Measurements from ENCODE around the gene SWSAP1.

The SWSAP1 gene

DNA sequence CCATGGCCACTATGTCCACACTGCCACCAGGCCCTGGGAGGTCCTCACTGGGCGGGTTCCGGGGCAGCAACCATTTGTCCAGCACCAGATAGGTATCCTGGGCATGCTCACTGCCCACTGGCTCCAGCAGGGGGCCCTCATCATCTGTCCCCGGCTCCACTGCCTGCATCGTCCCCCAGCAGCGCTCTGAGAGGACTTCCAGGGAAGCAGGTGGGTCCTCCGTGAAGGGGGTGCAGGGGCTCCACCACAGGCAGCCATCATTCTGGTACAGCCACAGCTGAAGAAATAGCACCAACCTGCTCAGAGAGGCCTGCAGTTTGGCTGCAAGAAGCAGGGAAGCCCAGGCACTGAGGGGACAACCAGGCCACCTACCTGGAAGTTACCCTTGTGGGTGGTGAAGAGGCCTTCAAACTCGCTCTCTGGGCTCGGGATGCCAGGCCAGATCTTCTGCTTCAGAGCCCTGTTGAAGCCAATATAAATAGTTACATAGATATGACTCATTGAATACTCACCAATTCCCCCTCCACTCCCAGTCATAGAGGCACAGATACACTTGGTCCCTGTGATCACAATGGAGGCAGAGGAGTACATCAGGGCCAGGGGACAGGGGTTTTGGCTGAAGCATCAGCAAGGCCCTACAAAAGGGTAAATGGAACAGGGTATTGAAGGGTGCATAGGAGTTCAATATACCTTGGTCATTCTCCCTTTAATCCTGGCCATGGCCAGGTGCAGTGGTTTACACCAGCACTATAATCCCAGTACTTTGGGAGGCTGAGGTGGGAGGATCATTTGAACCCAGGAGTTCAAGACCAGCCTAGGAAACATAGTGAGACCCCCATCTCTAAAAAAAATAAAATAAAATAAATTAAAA lies 4.1 kb downstream of the SWSAP1 start:
- TF ChIP-seq POLR2A (IDR thresholded peaks at IDR 0.05; ENCODE audit: low read length) (no peak), GATA1 (IDR thresholded peaks at IDR 0.05; ENCODE audit: low read depth, low read length) (no peak)
- peak; percentile 58 to 63 for DNase-seq

GRCh38 chr19:11379269-11379845 lies 4.9 kb downstream of the SWSAP1 start:
- peak in 1 of 2 experiments; percentile 53 for DNase-seq
- peak; percentile 25 for TF ChIP-seq POLR2A (IDR thresholded peaks at IDR 0.05; ENCODE audit: low read length)

DNA sequence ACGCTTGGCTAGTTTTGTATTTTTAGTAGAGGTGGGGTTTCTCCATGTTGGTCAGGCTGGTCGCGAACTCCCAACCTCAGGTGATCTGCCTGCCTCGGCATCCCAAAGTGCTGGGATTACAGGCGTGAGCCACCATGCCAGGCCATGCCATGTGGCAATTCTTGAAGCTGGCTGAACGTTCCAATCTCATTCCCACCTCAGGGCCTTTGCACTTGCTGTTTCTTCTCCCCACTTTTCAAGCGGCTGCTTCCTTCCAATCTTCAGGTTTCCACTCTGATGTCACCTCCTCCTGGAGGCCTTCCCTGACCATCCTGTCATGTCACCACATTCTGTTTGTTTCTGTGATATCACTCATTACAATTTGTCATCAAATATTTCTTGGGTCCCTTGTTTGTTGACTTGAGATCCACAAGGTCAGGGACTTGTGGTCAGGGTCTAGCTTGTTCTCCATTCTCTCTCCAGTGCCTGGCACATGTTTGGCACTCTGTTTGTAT lies 5.4 kb downstream of the SWSAP1 start:
- DNase-seq: no peak
- TF ChIP-seq POLR2A (IDR thresholded peaks at IDR 0.05; ENCODE audit: low read length) (peak; percentile 1), GATA1 (IDR thresholded peaks at IDR 0.05; ENCODE audit: low read depth, low read length) (no peak)

DNA sequence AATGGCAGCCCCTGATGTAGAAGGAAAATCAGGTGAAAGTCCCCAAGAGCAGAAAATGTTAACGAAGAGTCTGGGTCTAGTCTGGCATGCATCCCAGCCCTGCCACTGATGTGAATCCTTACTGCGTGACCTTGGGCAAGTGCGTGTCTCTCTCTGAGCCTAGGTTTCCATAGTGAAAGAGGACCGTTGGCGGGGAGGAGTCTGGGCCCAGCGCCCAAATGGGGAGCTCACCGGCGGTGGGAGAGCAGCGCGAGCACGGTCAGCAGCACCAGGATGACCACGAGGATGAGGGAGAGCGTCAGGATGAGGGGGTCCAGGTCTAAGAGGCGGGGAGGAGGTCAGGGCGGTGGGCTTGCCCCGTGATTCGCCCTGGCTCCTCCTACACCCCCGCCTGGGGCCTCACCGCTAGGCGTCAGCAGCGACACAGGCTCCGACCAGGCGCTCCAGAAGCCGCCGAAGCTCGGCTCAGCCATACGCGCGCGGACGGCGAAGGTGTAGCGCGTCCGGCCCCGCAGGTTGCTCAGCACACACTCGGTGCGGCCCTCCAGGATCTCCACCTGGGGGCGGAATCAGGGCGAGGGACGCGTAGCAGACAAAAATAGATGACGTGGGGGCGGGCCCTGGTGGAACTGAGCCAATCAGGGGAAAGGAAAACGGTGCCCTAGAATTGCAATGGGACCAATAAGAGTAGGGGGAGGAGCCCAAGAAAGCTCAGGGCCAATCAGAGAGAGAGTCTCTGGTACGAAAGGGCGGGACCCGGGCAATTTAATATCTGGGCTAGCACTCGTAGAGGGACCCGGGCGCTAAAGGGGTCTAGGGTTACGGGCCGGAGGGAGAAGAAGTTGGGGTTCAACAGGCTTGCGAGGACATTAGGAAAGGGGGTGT lies 6.4 kb downstream of the SWSAP1 start:
- DNase-seq: peak; percentile 93
- TF ChIP-seq GATA1 (IDR thresholded peaks at IDR 0.05; ENCODE audit: low read depth, low read length) (no peak), POLR2A (IDR thresholded peaks at IDR 0.05; ENCODE audit: low read length) (peak; percentile 49)

DNA sequence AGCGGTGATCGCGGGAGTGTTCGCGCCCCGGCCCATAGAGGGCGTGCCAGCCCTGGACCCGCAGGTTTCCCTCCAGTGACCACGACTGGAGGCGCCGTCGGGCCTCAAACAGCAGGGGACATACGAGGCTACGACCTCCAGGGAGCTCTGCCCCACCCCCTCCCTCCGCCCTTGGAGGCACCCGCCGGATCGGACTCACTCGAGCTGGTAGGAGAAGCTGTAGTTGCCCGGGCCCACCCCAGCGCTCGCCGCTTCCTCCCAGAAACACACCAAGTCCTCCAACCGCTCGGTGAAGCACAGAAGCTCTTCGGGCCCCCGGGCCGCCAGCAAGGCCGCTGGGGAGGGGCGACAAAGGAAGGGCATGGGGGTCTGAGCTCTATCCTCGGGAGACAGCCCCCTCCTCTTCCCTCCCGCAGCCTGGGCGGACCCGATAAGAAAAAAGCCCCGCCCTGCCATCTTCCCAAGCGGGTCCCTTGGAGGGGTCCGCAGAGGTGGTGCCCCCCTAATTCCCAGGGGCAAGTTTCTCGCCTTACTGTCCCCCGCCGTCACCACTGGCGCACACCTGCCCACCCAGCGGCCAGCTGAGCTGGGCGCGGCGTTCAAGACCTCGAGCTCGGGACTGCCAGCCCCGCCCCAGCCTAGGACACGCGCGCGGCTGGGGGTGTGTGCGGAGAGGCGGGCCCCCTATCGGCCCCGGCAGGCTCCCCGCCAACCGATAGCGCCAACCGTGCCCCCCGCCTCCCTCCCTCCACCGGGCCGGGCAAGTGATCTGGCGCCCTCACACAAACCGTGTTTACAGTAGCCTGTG lies 8.6 kb downstream of the SWSAP1 start:
- peak; percentile 96 for DNase-seq
- TF ChIP-seq POLR2A (IDR thresholded peaks at IDR 0.05; ENCODE audit: low read length) (peak; percentile 33), GATA1 (IDR thresholded peaks at IDR 0.05; ENCODE audit: low read depth, low read length) (no peak)

GRCh38 chr19:11383706-11384048 lies 9.2 kb downstream of the SWSAP1 start:
- DNase-seq: no peak
- no peak for TF ChIP-seq GATA1 (IDR thresholded peaks at IDR 0.05; ENCODE audit: low read depth, low read length)
- TF ChIP-seq POLR2A (IDR thresholded peaks at IDR 0.05; ENCODE audit: low read length): no peak

GRCh38 chr19:11384778-11385129 lies 10.3 kb downstream of the SWSAP1 start:
- DNase-seq: peak; percentile 53 to 54
- TF ChIP-seq POLR2A (IDR thresholded peaks at IDR 0.05; ENCODE audit: low read length) (no peak), GATA1 (IDR thresholded peaks at IDR 0.05; ENCODE audit: low read depth, low read length) (no peak)

DNA sequence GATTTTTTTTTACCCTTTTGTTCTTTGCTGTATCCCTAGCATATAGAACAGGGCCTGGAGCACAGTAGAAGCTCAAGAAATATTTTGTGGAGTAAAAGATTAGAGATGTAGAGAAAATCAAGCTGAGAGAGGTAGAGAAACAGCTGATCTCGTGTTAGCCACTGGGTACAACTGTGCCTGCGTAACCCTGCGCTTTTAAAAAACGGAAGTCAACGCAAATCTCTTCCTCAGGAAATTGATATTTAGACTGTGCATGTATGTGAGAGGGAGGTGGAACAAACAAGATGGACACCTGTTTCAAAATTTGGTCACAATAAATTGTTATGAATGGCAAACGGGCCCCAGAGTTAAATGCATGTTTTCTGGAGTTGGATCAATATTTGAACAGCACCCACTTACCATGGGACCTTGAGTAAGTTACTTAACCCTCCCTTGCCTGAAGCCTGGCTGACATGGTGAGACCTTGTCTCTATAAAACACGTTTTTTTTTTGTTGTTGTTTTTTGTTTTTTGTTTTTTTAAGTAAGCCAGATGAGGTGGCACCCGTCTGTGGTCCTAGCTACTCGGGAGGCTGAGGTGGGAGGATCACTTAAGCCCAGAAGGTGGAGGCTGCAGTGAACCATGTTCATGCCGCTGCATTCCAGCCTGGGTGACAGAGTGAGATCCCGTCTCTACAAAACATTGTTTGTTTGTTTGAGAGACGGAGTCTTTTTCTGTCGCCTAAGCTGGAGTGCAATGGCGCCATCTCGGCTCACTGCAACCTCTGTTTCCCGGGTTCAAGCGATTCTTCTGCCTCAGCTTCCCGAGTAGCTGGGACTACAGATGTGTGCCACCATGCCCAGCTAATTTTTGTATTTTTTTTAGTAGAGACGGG lies 12.9 kb downstream of the SWSAP1 start:
- TF ChIP-seq POLR2A (IDR thresholded peaks at IDR 0.05; ENCODE audit: low read length) (no peak), GATA1 (IDR thresholded peaks at IDR 0.05; ENCODE audit: low read depth, low read length) (no peak)
- DNase-seq: no peak

DNA sequence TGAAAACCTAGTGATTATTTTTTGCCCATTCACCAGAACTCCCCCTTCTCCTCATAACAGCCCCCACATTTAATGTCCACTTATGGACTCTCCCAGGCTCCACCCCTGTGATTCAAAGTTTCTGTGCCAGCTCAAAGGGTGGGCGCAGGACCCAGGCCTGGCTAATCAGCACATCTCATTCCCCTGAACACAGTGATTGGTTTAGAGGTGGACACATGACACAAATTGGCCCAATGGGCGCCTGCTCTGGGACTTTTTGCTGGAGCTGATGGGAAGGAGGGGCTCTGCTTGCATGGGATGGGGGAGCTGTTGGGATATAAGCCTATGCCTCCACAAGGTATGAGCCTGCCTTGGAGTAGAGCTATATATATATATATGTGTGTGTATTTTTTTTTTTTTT lies 15.9 kb downstream of the SWSAP1 start:
- TF ChIP-seq POLR2A (IDR thresholded peaks at IDR 0.05; ENCODE audit: low read length): no peak
- no peak for TF ChIP-seq GATA1 (IDR thresholded peaks at IDR 0.05; ENCODE audit: low read depth, low read length)
- DNase-seq: no peak

DNA sequence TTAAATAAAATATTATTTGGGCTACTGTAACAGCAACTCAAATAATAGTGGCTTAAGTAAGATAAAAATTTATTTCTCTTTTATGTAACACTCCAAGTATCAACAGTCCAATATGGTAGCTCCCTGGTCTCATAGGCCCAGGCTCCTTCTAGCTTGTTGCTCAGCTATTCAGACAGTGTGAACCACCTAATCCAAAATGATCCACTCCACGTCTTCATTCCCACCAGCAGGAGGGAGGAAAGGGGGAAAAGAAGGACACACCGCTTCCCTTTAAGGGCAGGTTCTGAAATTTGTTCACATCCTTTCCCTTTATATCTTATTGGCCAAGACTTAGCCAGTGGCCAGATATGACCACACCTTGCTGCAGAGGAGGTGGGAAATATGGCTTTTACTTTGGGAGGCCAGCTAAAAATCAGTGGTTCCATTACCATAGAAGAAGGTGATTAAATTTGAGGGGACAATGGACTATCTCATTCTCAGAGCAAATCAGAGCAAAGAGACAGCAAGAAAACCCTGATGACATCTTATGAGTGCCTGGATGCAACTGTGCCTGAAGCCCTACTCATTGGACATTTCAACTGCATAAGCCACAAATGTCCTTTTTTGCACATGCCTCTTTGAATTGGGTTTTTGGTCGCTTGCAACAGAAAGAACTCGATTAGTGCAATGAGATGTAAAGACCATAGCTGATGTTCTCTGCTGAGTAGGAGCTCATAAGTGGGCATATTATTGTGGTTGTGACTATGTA lies 16.6 kb downstream of the SWSAP1 start:
- no peak for TF ChIP-seq POLR2A (IDR thresholded peaks at IDR 0.05; ENCODE audit: low read length)
- no peak for TF ChIP-seq GATA1 (IDR thresholded peaks at IDR 0.05; ENCODE audit: low read depth, low read length)
- DNase-seq: no peak

GRCh38 chr19:11397089-11397610 lies 22.7 kb downstream of the SWSAP1 start:
- no peak for DNase-seq
- TF ChIP-seq GATA1 (IDR thresholded peaks at IDR 0.05; ENCODE audit: low read depth, low read length): no peak
- TF ChIP-seq POLR2A (IDR thresholded peaks at IDR 0.05; ENCODE audit: low read length): no peak

DNA sequence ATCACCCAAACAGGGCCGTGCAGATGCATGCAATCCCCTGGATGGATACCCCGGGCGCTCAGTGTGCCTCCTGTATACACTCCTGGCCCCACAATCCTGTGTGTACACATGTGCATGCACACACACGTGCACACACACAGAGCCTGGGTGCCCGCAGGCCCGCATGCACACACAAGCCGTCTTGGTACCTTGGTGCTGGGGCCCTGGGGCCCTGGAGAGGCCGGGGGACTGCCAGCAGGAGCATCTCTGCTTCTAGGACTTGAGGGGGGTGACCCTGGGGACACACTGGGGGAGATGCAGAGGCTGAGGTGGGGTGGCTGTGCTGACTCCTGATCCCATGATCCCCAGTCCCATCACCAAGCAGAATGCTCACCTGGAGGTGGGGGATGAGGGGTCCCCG lies 25.2 kb downstream of the SWSAP1 start:
- no peak for DNase-seq
- TF ChIP-seq POLR2A (IDR thresholded peaks at IDR 0.05; ENCODE audit: low read length): no peak
- no peak for TF ChIP-seq GATA1 (IDR thresholded peaks at IDR 0.05; ENCODE audit: low read depth, low read length)
